ENCODE data around the gene TEX101.
"Not testable (repeated sequence)": the region's sequence is repeated elsewhere in the genome, so short reads cannot be mapped to it uniquely, and the experiment has no call there.

DNA sequence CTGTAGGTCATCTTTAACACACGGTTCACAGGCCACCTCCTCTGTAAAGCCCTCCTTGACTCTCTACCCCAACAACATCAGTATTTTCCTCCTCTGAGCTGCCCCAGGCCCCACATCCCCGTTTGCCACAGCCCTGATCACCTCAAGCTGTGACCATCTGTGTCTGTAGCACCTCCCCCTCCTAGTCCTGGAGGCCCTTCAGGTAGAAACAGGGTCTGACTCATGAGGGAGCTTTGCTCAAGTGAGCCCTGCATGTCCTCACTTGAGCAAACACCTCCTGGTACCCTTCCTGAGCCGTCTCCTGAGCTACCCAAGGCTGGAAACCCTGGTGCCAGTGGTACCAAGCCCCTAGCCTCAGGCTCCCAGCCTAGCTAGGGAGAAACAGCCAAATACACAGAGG lies 37.1 kb upstream of the TEX101 start:
- TF ChIP-seq, protein P1, sequence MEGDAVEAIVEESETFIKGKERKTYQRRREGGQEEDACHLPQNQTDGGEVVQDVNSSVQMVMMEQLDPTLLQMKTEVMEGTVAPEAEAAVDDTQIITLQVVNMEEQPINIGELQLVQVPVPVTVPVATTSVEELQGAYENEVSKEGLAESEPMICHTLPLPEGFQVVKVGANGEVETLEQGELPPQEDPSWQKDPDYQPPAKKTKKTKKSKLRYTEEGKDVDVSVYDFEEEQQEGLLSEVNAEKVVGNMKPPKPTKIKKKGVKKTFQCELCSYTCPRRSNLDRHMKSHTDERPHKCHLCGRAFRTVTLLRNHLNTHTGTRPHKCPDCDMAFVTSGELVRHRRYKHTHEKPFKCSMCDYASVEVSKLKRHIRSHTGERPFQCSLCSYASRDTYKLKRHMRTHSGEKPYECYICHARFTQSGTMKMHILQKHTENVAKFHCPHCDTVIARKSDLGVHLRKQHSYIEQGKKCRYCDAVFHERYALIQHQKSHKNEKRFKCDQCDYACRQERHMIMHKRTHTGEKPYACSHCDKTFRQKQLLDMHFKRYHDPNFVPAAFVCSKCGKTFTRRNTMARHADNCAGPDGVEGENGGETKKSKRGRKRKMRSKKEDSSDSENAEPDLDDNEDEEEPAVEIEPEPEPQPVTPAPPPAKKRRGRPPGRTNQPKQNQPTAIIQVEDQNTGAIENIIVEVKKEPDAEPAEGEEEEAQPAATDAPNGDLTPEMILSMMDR (IDR thresholded peaks at IDR 0.05) = not testable (repeated sequence)
- TF ChIP-seq ZFX (IDR thresholded peaks at IDR 0.05; ENCODE audit: borderline replicate concordance) = not testable (repeated sequence)

Data from 22Rv1 (cell line).